Caco-2 (cell line): ENCODE results near the gene ALAD. TPM values are rescaled to one million over a fixed set of nuclear protein-coding genes. Genes with fewer than 3 reads are reported as not detected.

Source experiments
- BruUV-seq: library from RNA; stranded (reverse); fragments of 400-500 nt; replicated peaks from 2 replicates; lab custom pipeline; 2021; lab: Mats Ljungman, UMichigan
- CTCF ChIA-PET: fragments of 300-600 bp; sonication (Branson Sonifier 250); formaldehyde crosslinking; loops from one replicate; lab custom pipeline; 2022; ENCODE audit warnings: antibody characterized with exemption; lab: Charles Lee
- POLR2A ChIA-PET: fragments of 300-600 bp; sonication (Branson Sonifier 250); formaldehyde crosslinking; loops from one replicate; lab custom pipeline; 2022; ENCODE audit warnings: antibody characterized with exemption; lab: Charles Lee
- DNase-seq, 2 experiments: peaks; one replicate each; pipeline versions ENCODE4 v3.0.0 to v3.0.0-alpha.2; 2020 to 2022
- H3K27me3 ChIP-seq: replicated peaks from 2 replicates; pipeline ENCODE4 v1.6.0; 2011; ENCODE audit warnings: low read length; ENCODE audit not compliant: control insufficient read depth, insufficient read depth
- H3K36me3 ChIP-seq: 2 replicates; pipeline ENCODE4 v1.5.1; 2011; ENCODE audit warnings: low read length; ENCODE audit not compliant: control insufficient read depth, insufficient read depth
- H3K4me1 ChIP-seq: fragments of 250-450 bp; sonication (Bioruptor Pico); 2 replicates; pipeline ENCODE4 v1.5.1; 2020; ENCODE audit warnings: mild to moderate bottlenecking
- H3K4me3 ChIP-seq: 2 replicates; pipeline ENCODE4 v1.5.1; 2011; ENCODE audit warnings: low read depth, mild to moderate bottlenecking, control low read depth, low read length
- H3K9me3 ChIP-seq: fragments of 250-450 bp; sonication (Bioruptor Pico); 2 replicates; pipeline ENCODE4 v1.5.1; 2020; ENCODE audit warnings: mild to moderate bottlenecking, moderate library complexity
- H3K27ac Mint-ChIP-seq: one replicate; pipeline ENCODE4 v1.8.0; 2022; ENCODE audit warnings: mixed read lengths; ENCODE audit not compliant: unreplicated experiment
- H3K27me3 Mint-ChIP-seq: one replicate; pipeline ENCODE4 v1.8.0; 2022; ENCODE audit warnings: mixed read lengths; ENCODE audit not compliant: insufficient read depth, unreplicated experiment
- H3K36me3 Mint-ChIP-seq: one replicate; pipeline ENCODE4 v1.8.0; 2022; ENCODE audit warnings: mild to moderate bottlenecking, mixed read lengths; ENCODE audit not compliant: insufficient read depth, unreplicated experiment
- H3K4me1 Mint-ChIP-seq: one replicate; pipeline ENCODE4 v1.8.0; 2022; ENCODE audit warnings: low read depth, mixed read lengths; ENCODE audit not compliant: unreplicated experiment
- H3K4me3 Mint-ChIP-seq: one replicate; pipeline ENCODE4 v1.8.0; 2022; ENCODE audit warnings: mild to moderate bottlenecking, moderate library complexity, mixed read lengths; ENCODE audit not compliant: unreplicated experiment
- H3K9me3 Mint-ChIP-seq: one replicate; pipeline ENCODE4 v1.8.0; 2022; ENCODE audit warnings: mixed read lengths; ENCODE audit not compliant: unreplicated experiment
- intact Hi-C: fragments of 100-400 bp; cut with micrococcal nuclease; formaldehyde crosslinking; loops from one replicate; pipeline ENCODE4 v1.10.0; 2022; ENCODE audit not compliant: unreplicated experiment
- total RNA-seq: library from RNA; stranded (reverse); gene quantifications from 2 replicates; pipeline ENCODE4 v1.2.3, GENCODE V29; 2022
- TF ChIP-seq, protein P1 (sequence below), 2 experiments: fragments of 200-600 bp in 1 of 2; IDR thresholded peaks; 1 replicate in 1 of 2; 2 replicates in 1 of 2; pipeline versions ENCODE4 v1.5.1 to v1.8.0; 2011 to 2022; ENCODE audit warnings: antibody characterized with exemption in 1 of 2, control low read depth in 1 of 2, inconsistent platforms in 1 of 2, low read depth in 1 of 2, low read length in 1 of 2, mild to moderate bottlenecking in 1 of 2, moderate library complexity in 1 of 2; ENCODE audit not compliant: insufficient read depth in 1 of 2, severe bottlenecking in 1 of 2, unreplicated experiment in 1 of 2

Gene ALAD
- total RNA-seq, 1 experiment from 2014 or later = 48.8 TPM

DNA sequence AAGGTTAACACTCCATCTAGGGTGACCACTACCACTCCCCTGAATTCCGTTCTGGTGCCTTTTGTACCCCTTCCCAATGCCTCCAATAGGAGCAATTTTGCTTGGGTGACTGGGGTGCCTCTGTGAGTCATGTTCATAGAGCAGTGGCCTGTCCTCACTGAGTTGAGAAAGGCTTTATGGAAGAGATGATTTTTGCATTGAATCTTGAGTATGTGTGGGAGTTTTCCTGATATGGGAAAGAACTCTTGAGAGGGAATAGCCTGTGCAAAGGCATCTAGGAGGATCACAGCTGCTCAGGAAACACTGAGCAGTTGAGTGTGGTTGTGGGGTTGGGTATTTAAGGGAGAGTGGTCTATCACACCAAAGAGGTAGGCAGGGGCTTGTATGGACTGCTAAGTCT lies 25.6 kb upstream of the ALAD start:
- Histone ChIP-seq H3K9me3 (no peaks in the 10 kb centered on the region), H3K27me3 (no peaks in the 10 kb centered on the region), H3K4me1 (no peaks in the 10 kb centered on the region), H3K4me3 (no peak overlapping the region), H3K36me3 (no peaks in the 10 kb centered on the region)
- POLR2A ChIA-PET = interaction anchor here (1.2 kb wide), 1 partner anchor 16 kb away, joined by 3 read pairs; the partner anchor contains the start of genes C9orf43 and POLE3
- BruUV-seq = no TSS peak
- CTCF ChIA-PET = no interaction called here
- DNase-seq = no peak
- no peaks in the 10 kb centered on the region for H3K36me3 Mint-ChIP-seq
- no peak overlapping the region for H3K4me3 Mint-ChIP-seq
- H3K9me3 Mint-ChIP-seq = no peaks in the 10 kb centered on the region
- intact Hi-C loops = no loop called here
- H3K4me1 Mint-ChIP-seq = no peaks in the 10 kb centered on the region
- H3K27ac Mint-ChIP-seq = peak overlapping the region; percentile 29
- TF ChIP-seq, protein P1, sequence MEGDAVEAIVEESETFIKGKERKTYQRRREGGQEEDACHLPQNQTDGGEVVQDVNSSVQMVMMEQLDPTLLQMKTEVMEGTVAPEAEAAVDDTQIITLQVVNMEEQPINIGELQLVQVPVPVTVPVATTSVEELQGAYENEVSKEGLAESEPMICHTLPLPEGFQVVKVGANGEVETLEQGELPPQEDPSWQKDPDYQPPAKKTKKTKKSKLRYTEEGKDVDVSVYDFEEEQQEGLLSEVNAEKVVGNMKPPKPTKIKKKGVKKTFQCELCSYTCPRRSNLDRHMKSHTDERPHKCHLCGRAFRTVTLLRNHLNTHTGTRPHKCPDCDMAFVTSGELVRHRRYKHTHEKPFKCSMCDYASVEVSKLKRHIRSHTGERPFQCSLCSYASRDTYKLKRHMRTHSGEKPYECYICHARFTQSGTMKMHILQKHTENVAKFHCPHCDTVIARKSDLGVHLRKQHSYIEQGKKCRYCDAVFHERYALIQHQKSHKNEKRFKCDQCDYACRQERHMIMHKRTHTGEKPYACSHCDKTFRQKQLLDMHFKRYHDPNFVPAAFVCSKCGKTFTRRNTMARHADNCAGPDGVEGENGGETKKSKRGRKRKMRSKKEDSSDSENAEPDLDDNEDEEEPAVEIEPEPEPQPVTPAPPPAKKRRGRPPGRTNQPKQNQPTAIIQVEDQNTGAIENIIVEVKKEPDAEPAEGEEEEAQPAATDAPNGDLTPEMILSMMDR (IDR thresholded peaks at IDR 0.05; ENCODE audit: insufficient read depth in 1 of 2, low read depth in 1 of 2, low read length in 1 of 2, severe bottlenecking in 1 of 2, unreplicated experiment in 1 of 2) = no peak
- no peaks in the 10 kb centered on the region for H3K27me3 Mint-ChIP-seq

DNA sequence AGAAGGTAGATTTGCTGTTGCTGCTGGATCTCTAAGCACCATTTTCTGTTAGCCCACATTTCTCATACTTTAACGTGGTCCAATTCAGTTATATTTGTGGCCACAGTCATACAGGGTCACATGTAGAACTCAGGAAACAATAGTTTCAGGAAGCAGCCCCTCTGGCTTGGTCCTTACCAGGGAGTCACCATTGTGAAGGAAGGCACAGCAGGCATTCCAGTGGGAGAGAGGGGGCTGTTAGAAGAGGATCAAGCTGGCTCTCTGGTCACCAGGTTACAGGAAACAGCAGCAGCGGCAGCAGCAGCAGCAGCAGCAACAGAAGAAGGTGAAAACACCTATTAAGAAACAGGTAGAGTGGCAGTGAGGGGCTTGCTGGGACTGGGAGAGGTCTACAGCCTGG lies 24.0 kb upstream of the ALAD start:
- POLR2A ChIA-PET = no interaction called here

DNA sequence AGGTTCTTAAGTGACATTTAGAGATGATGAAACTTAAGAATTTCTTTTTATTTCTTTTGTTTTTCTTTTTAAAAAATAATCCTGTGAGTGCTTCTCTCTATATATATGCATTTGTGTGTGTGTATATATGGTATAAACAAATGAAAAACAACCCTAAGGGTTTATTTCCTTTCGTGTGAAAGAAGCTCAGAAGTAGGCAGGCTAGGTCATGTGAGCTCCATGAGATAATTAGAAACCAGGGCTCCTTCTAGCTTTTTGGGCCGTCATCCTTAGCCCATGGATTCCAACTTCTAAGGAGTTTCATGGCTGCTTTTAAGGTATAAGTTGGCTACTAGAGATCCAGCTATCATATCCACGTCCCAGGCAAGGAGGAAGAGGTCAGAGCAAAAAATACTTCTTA lies 20.6 kb upstream of the ALAD start:
- no peak for DNase-seq
- ChIA-PET CTCF (no interaction called here), POLR2A (no interaction called here)
- Histone ChIP-seq H3K9me3 (no peaks in the 10 kb centered on the region), H3K4me3 (no peak overlapping the region), H3K27me3 (no peaks in the 10 kb centered on the region), H3K36me3 (no peaks in the 10 kb centered on the region), H3K4me1 (no peaks in the 10 kb centered on the region)
- TF ChIP-seq, protein P1 (IDR thresholded peaks at IDR 0.05; ENCODE audit: insufficient read depth in 1 of 2, low read depth in 1 of 2, low read length in 1 of 2, severe bottlenecking in 1 of 2, unreplicated experiment in 1 of 2) = no peak
- BruUV-seq = no TSS peak
- Mint-ChIP-seq H3K9me3 (no peaks in the 10 kb centered on the region), H3K27ac (no peak overlapping the region), H3K36me3 (no peaks in the 10 kb centered on the region), H3K4me3 (no peak overlapping the region), H3K27me3 (no peaks in the 10 kb centered on the region), H3K4me1 (no peaks in the 10 kb centered on the region)
- intact Hi-C loops = no loop called here

More for the DNA sequence above, 24.0 kb upstream of the ALAD start:
- TF ChIP-seq, protein P1 (IDR thresholded peaks at IDR 0.05; ENCODE audit: insufficient read depth in 1 of 2, low read depth in 1 of 2, low read length in 1 of 2, severe bottlenecking in 1 of 2, unreplicated experiment in 1 of 2) = no peak
- Mint-ChIP-seq H3K9me3 (no peaks in the 10 kb centered on the region), H3K27me3 (no peaks in the 10 kb centered on the region), H3K27ac (no peak overlapping the region), H3K4me3 (no peak overlapping the region), H3K36me3 (no peaks in the 10 kb centered on the region), H3K4me1 (no peaks in the 10 kb centered on the region)
- CTCF ChIA-PET = no interaction called here
- intact Hi-C loops = no loop called here
- BruUV-seq = no TSS peak
- Histone ChIP-seq H3K4me3 (no peak overlapping the region), H3K9me3 (no peaks in the 10 kb centered on the region), H3K27me3 (no peaks in the 10 kb centered on the region), H3K36me3 (no peaks in the 10 kb centered on the region), H3K4me1 (no peaks in the 10 kb centered on the region)
- no peak for DNase-seq
